NCI-H2029 (cell line): ENCODE results near the gene AGPS.
A peak's percentile ranks its signal among the peaks of the same experiment; 100 is the strongest.
"Not testable (repeated sequence)": the region's sequence is repeated elsewhere in the genome, so short reads cannot be mapped to it uniquely, and the experiment has no call there.

Experiments used
- DNase-seq: peaks from one replicate; lab custom pipeline; 2025; lab: John Stamatoyannopoulos, UW

AGPS gene

GRCh38 chr2:177531706-177532105, 139.1 kb downstream of the AGPS start:
- DNase-seq, result no peak

- DNase-seq, result no peak
Observed at GRCh38 chr2:177532567-177532966, 140.0 kb downstream of the AGPS start.

GRCh38 chr2:177533253-177533652, 140.7 kb downstream of the AGPS start:
- DNase-seq, result no peak

GRCh38 chr2:177535000-177535399, 142.4 kb downstream of the AGPS start:
- DNase-seq, result no peak

- DNase-seq, result no peak
Observed at GRCh38 chr2:177535958-177536504, 143.5 kb downstream of the AGPS start.

GRCh38 chr2:177537213-177537612, 144.6 kb downstream of the AGPS start:
- no peak for DNase-seq

- no peak for DNase-seq
Observed at GRCh38 chr2:177537636-177538035, 145.1 kb downstream of the AGPS start.

GRCh38 chr2:177538323-177538722, 145.8 kb downstream of the AGPS start:
- DNase-seq, result no peak

- no peak for DNase-seq
Observed at GRCh38 chr2:177540283-177540682, 147.7 kb downstream of the AGPS start.

GRCh38 chr2:177541258-177541991, 148.9 kb downstream of the AGPS start:
- DNase-seq, result no peak

- no peak for DNase-seq
Observed at GRCh38 chr2:177542396-177542795, 149.8 kb downstream of the AGPS start.

GRCh38 chr2:177543007-177543760, 150.6 kb downstream of the AGPS start:
- no peak for DNase-seq

- no peak for DNase-seq
Observed at GRCh38 chr2:177545143-177545542, 152.6 kb downstream of the AGPS start.

- DNase-seq, result no peak
Observed at GRCh38 chr2:177545981-177546585, 153.5 kb downstream of the AGPS start.

- no peak for DNase-seq
Observed at GRCh38 chr2:177547122-177547521, 154.5 kb downstream of the AGPS start.

- no peak for DNase-seq
Observed at GRCh38 chr2:177547772-177548171, 155.2 kb downstream of the AGPS start.

GRCh38 chr2:177548636-177549035, 156.1 kb downstream of the AGPS start:
- no peak for DNase-seq

GRCh38 chr2:177549171-177549570, 156.6 kb downstream of the AGPS start:
- DNase-seq, result no peak

- no peak for DNase-seq
Observed at GRCh38 chr2:177550264-177551200, 158.0 kb downstream of the AGPS start.

GRCh38 chr2:177551360-177551759, 158.8 kb downstream of the AGPS start:
- DNase-seq, result not testable (repeated sequence)

GRCh38 chr2:177551989-177552421, 159.4 kb downstream of the AGPS start:
- DNase-seq, result peak; percentile 75
